HAP-1 (cell line): ENCODE data around the gene RTF1.
"Not testable (repeated sequence)": the region's sequence is repeated elsewhere in the genome, so short reads cannot be mapped to it uniquely, and the experiment has no call there.

ENCODE experiments used
- DNase-seq, 2 experiments: peaks; one replicate each; pipeline ENCODE4 v3.0.0-alpha.2; 2016 to 2020; ENCODE audit warnings: low spot score in 2 of 2
- H3K27me3 ChIP-seq: fragments of 250-450 bp; sonication (Bioruptor Pico); 2 replicates; pipeline ENCODE4 v1.5.1; 2020; ENCODE audit warnings: low read depth, mild to moderate bottlenecking, moderate library complexity
- H3K36me3 ChIP-seq: fragments of 250-450 bp; sonication (Bioruptor Pico); replicated peaks from 2 replicates; pipeline ENCODE4 v1.5.1; 2020; ENCODE audit warnings: mild to moderate bottlenecking
- H3K4me1 ChIP-seq: fragments of 250-450 bp; sonication (Bioruptor Pico); 2 replicates; pipeline ENCODE4 v1.5.1; 2020; ENCODE audit warnings: mild to moderate bottlenecking
- H3K4me3 ChIP-seq: fragments of 250-450 bp; sonication (Bioruptor Pico); 2 replicates; pipeline ENCODE4 v1.5.1; 2020; ENCODE audit warnings: mild to moderate bottlenecking, moderate library complexity
- H3K9me3 ChIP-seq: fragments of 250-450 bp; sonication (Bioruptor Pico); 2 replicates; pipeline ENCODE4 v1.5.1; 2020; ENCODE audit warnings: mild to moderate bottlenecking, moderate library complexity
- in situ Hi-C: fragments of 300-500 bp; cut with MboI; formaldehyde crosslinking; loops from 3 replicates; pipeline ENCODE4 v1.14.3; 2020; ENCODE audit warnings: low sequenced_read_pairs, inconsistent platforms, mixed read lengths

Gene RTF1

DNA sequence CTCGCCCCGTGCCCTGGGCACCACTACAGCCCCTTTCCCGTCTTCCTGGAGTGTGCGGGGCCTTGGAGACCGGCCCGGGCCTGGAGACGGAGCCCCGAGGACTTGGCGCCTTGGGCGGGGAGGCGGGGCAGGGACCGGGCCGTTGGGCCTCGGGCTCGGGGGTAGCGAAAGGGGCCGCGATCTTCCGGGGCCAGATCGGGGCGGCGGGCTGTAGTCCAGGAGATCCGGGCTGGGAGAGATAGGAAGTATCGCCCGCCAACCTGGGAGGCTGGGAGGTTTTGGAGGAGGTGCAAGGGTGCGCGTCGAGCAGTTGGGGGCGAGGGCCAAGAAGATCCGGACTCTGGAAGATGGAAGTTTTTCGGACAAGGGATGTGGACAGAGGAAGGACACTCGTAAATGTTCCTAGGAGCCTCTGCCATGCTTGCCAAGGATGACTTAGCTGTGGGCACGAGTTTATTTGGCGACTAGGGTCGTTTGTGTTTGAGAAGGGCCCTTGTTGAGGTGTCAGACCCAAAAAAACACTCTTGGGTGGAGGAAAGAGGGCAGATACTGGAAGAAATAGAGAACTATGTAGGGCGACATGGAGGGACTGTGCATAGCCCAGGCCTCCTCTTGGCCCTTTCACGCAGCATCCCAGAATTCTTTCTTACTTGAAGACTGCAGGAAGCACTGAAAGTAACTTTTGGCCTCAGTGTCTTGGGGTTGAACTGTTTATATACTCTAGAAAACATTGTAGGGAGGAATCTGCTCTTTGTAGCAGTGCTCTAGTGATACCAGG is 712 bp downstream of the RTF1 start:
- DNase-seq, result peak in 1 of 2 experiments; percentile 48
- Histone ChIP-seq H3K4me3 (peak overlapping the region; percentile 90), H3K9me3 (no peaks in the 10 kb centered on the region), H3K36me3 (peaks cover 2% of the 10 kb centered on the region; the same call in 1 of the 2 replicates), H3K27me3 (no peaks in the 10 kb centered on the region), H3K4me1 (peaks cover 6% of the 10 kb centered on the region)
- in situ Hi-C loops, result no loop called here

- in situ Hi-C loops, result no loop called here
These were observed 7.2 kb downstream of the RTF1 start for GRCh38 chr15:41423979-41424659.

DNA sequence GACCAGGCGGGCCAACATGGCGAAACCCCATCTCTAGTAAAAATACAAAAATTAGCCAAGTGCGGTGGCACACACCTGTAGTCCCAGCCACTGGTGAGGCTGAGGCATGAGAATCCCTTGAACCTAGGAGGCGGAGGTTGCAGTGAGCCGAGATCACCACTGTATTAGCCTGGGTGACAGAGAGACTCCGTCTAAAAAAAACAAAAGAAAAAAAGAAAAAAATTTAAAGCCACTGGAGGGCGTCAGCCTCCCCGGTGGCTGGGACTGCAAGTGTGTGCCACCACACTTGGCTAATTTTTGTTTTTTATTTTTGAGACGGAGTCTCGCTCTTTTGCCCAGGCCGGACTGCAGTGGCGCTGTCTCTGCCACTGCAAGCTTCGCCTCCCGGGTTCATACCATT is 7.9 kb downstream of the RTF1 start:
- in situ Hi-C loops, result no loop called here
- Histone ChIP-seq H3K9me3 (no peaks in the 10 kb centered on the region), H3K27me3 (no peaks in the 10 kb centered on the region), H3K4me1 (no peaks in the 10 kb centered on the region; the same call in 1 of the 2 replicates), H3K36me3 (peaks cover 2% of the 10 kb centered on the region; the same call in 1 of the 2 replicates), H3K4me3 (no peak overlapping the region)
- DNase-seq, result no peak

More at GRCh38 chr15:41423979-41424659, 7.2 kb downstream of the RTF1 start:
- no peaks in the 10 kb centered on the region; the same call in 1 of the 2 replicates for H3K4me1 ChIP-seq
- H3K4me3 ChIP-seq, result no peak overlapping the region
- H3K36me3 ChIP-seq, result peaks cover 2% of the 10 kb centered on the region; the same call in 1 of the 2 replicates
- no peaks in the 10 kb centered on the region for H3K27me3 ChIP-seq
- no peaks in the 10 kb centered on the region for H3K9me3 ChIP-seq
- no peak for DNase-seq

GRCh38 chr15:41425907-41426306 is 9.0 kb downstream of the RTF1 start:
- in situ Hi-C loops, result not testable (repeated sequence)

DNA sequence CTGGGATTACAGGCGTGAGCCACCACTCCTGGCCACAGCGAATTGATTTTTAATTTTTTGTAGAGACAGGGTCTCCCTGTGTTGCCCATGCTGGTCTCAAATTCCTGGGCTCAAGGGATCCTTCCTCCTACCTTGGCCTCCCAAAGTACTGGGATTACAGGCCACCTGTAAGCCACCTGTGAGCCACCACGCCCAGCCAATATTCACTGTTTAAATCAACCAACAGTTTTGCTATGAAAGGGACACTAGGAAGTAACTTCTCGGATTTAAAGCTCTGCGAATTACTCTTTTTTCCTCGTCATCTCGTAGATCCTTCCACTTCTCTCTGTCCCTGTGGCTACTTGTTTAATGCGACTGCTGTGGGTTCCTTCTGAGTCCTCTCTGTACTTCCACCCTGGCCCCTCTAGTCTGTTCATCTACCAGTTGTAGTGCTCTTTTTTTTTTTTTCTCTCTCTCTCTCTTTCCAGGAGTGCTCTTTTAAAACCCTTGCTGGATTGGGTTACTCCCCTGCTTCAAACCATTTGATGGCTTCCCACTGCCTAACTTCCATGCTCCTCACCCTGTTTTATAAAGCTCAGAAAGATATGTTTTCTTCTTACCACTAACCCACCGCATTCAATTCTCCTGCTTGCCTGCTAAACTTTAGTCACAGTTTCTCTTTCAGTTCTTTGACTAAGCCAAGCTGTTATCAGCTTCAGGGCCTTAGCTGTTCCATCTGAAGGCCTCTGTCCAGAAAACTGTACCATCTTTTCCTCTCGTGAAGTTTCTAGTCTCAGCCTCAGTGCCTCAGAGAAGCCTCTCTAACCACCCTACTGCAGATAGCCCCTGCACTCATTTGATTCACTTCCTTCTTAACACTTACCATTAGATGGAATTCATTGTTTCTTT is 12.4 kb downstream of the RTF1 start:
- peaks cover under 1% of the 10 kb centered on the region; the same call in 1 of the 2 replicates for H3K36me3 ChIP-seq
- in situ Hi-C loops, result no loop called here
- no peaks in the 10 kb centered on the region for H3K4me1 ChIP-seq
- H3K9me3 ChIP-seq, result no peaks in the 10 kb centered on the region
- no peak for DNase-seq
- no peaks in the 10 kb centered on the region for H3K27me3 ChIP-seq
- no peak overlapping the region for H3K4me3 ChIP-seq

More at GRCh38 chr15:41425907-41426306, 9.0 kb downstream of the RTF1 start:
- DNase-seq, H3K4me3 ChIP-seq, H3K4me1 ChIP-seq, H3K36me3 ChIP-seq, H3K9me3 ChIP-seq, H3K27me3 ChIP-seq: not testable (repeated sequence)

DNA sequence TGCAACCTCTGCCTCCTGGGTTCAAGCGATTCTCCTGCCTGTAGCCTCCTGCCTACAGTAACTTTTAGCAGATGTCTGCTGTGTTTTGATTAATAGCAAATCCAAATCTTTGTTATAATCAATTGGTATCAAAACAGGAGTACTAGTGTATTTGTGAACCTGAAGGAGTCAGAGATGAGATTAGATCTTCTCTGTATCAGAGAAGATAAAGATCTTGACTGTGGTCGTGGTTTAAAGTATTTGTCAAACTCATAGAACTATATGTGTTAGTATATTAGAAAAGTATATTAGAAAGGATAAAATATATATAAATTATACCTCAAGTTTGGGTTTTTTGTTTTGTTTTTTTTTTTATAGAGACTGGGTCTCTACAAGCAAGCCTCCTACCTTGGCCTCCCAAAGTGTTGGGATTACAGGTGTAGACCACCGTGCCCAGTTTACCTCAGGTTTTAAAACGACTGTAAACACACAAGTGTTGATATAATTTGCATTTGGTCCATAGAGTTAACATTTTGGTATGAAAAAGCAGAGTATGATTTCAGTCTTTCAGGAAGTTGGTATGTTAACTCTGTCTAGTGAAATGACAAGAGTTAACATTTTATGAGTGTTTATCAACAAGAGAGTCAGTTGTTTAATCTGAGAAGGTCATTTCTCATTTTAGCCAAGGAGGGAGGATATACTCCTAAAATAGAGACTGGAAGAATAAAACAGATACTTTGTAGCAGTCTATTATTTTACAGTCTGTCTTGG is 18.3 kb downstream of the RTF1 start:
- in situ Hi-C loops, result no loop called here
- Histone ChIP-seq H3K27me3 (no peaks in the 10 kb centered on the region), H3K4me1 (no peaks in the 10 kb centered on the region), H3K9me3 (no peaks in the 10 kb centered on the region), H3K36me3 (peaks cover 8% of the 10 kb centered on the region), H3K4me3 (no peak overlapping the region)
- DNase-seq, result no peak

DNA sequence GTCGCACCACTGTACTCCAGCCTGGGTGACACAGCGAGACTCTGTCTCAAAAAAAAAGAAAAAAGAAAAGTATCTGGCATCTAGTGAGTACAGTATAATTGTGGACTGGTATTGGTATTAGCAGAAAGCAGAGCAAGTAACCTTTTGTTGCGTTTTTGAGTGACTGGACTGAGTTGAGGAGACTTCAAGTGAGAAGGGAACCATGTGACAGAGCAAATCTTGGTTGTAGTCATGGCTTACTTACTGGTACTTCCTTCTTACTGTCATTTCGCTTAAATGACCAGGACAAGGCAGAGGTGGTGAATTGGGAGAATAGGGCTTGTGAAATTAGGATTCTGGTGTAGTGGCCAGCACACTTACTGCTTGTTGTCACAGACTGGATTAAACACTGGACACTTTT is 20.6 kb downstream of the RTF1 start:
- DNase-seq, result no peak
- in situ Hi-C loops, result no loop called here
- H3K36me3 ChIP-seq, result peaks cover 16% of the 10 kb centered on the region
- H3K4me3 ChIP-seq, result no peak overlapping the region
- H3K27me3 ChIP-seq, result no peaks in the 10 kb centered on the region
- H3K9me3 ChIP-seq, result no peaks in the 10 kb centered on the region
- H3K4me1 ChIP-seq, result no peaks in the 10 kb centered on the region

DNA sequence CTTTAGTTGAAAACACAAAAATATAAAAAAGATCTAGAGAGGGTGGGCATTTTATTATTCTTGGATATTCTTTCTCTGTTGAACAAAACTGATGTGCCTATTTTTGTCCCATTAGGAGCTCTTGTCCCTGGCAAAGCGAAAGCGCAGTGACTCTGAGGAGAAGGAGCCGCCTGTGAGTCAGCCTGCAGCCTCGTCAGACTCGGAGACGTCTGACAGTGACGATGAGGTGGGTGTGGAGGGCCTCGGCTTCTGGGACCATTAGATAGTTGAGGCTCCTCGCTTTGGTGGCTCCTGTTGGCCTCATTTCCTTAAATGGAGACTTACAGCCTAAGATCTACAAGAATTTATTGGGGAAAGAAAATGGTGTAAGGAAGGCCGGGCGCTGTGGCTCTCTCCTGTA is 21.3 kb downstream of the RTF1 start:
- Histone ChIP-seq H3K9me3 (no peaks in the 10 kb centered on the region), H3K27me3 (no peaks in the 10 kb centered on the region), H3K4me1 (no peaks in the 10 kb centered on the region), H3K36me3 (peaks cover 23% of the 10 kb centered on the region), H3K4me3 (no peak overlapping the region)
- in situ Hi-C loops, result no loop called here
- no peak for DNase-seq

- H3K27me3 ChIP-seq, H3K4me3 ChIP-seq, DNase-seq, H3K4me1 ChIP-seq, H3K9me3 ChIP-seq, in situ Hi-C loops: not testable (repeated sequence)
- H3K36me3 ChIP-seq, result peaks cover 24% of the 10 kb centered on the region
These were observed 21.9 kb downstream of the RTF1 start for GRCh38 chr15:41438745-41439144.

DNA sequence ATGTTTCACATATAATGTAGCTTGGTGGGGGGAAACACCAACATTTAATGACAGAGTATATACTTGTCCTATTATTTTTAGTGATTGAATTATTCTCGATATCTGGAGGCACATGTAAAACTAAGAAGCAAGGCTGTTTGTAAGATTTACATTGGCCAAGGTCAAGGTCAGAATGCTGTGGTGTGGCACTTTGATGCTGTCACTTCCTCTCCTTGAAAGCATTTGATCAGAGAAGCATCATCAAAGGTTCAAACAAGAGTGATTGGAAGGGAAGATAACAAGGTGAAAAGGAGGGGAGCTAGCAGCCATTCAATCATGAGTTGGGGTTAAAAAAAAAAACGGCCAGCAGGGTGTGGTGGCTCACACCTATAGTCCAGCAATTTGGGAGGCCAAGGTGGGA is 26.4 kb downstream of the RTF1 start:
- H3K9me3 ChIP-seq, result no peaks in the 10 kb centered on the region
- peaks cover 29% of the 10 kb centered on the region for H3K4me1 ChIP-seq
- H3K27me3 ChIP-seq, result no peaks in the 10 kb centered on the region
- no peak for DNase-seq
- no peak overlapping the region for H3K4me3 ChIP-seq
- H3K36me3 ChIP-seq, result peaks cover 24% of the 10 kb centered on the region
- in situ Hi-C loops, result no loop called here

GRCh38 chr15:41445399-41445798 is 28.5 kb downstream of the RTF1 start:
- H3K4me3 ChIP-seq, result no peak overlapping the region
- no peaks in the 10 kb centered on the region for H3K27me3 ChIP-seq
- in situ Hi-C loops, result no loop called here
- H3K36me3 ChIP-seq, result peaks cover 16% of the 10 kb centered on the region
- peak in 1 of 2 experiments; percentile 90 for DNase-seq
- H3K9me3 ChIP-seq, result no peaks in the 10 kb centered on the region
- H3K4me1 ChIP-seq, result peaks cover 33% of the 10 kb centered on the region

DNA sequence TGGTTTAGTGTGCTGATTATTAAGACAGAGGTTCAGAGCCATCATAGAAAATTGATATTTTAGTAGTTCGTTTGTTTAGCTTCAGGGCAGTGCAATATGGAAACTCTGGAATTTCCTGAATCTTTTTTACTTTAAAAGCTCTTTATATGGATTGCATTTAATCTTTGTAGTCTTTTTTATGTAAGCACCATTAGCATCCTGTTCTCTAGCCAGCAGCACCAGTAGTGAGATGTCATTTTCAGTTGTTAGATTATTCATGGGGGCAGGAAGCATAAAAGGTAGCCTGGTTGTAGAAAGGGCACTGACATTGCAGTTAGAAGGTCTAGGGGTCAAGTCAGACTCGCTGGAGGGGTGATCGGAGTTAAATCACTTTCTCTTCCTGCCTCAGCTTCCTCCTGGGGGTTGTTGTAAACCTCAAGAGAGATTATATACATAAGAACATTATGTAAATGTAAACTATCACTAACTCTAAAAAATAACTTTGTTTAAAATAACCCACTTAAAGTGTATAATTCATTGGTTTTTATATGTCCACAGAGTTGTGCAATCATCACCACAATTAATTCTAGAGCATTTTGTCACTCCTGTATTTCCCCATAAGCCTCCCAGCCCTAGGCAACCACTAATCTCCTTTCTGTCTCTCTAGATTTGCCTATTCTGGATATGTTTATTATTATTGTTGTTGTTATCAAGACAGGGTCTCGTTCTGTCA is 45.3 kb downstream of the RTF1 start:
- Histone ChIP-seq H3K4me3 (no peak overlapping the region), H3K4me1 (peaks cover 7% of the 10 kb centered on the region), H3K9me3 (no peaks in the 10 kb centered on the region), H3K27me3 (no peaks in the 10 kb centered on the region), H3K36me3 (peaks cover 49% of the 10 kb centered on the region)
- no peak for DNase-seq
- in situ Hi-C loops, result no loop called here
